ENCODE results near the gene ZNF687. TPM values are rescaled to one million over a fixed set of nuclear protein-coding genes. Genes with fewer than 3 reads are reported as not detected.

Gene ZNF687
- total RNA-seq, 1 donor from 2014 or later = 20.1 TPM

Other genes starting within 250 kb of the ZNF687 start
- 1.1 and 1.5 TPM in 2 replicates for gene BNIPL, start 245.7 kb upstream of the ZNF687 start, total RNA-seq
- 1.0 and 1.8 TPM in 2 replicates for gene C1orf56, start 234.5 kb upstream of the ZNF687 start, total RNA-seq
- gene CDC42SE1, start 222.7 kb upstream of the ZNF687 start, total RNA-seq = 345 and 347 TPM in 2 replicates
- gene MLLT11, start 221.9 kb upstream of the ZNF687 start, total RNA-seq = 3.4 and 4.0 TPM in 2 replicates
- gene GABPB2, start 211.5 kb upstream of the ZNF687 start, total RNA-seq = 27.4 and 28.7 TPM in 2 replicates
- 1.6 and 1.8 TPM in 2 replicates for gene SEMA6C, start 135.7 kb upstream of the ZNF687 start, total RNA-seq
- 27.7 and 28.5 TPM in 2 replicates for gene TNFAIP8L2, start 125.7 kb upstream of the ZNF687 start, total RNA-seq
- gene LYSMD1, start 116.4 kb upstream of the ZNF687 start, total RNA-seq = 2.8 and 2.9 TPM in 2 replicates
- 61.1 and 63.0 TPM in 2 replicates for gene SCNM1, start 116.2 kb upstream of the ZNF687 start, total RNA-seq
- gene TMOD4, start 106.3 kb upstream of the ZNF687 start, total RNA-seq = 1.7 and 2.8 TPM in 2 replicates
- 75.6 and 78.2 TPM in 2 replicates for gene VPS72, start 92.1 kb upstream of the ZNF687 start, total RNA-seq
- gene PIP5K1A, start 83.7 kb upstream of the ZNF687 start, total RNA-seq = 68.5 and 71.7 TPM in 2 replicates
- 188 and 192 TPM in 2 replicates for gene PSMD4, start 27.6 kb upstream of the ZNF687 start, total RNA-seq
- 64.8 and 67.4 TPM in 2 replicates for gene PI4KB, start 45.1 kb downstream of the ZNF687 start, total RNA-seq
- 75.3 and 80.4 TPM in 2 replicates for gene RFX5, start 65.0 kb downstream of the ZNF687 start, total RNA-seq
- gene SELENBP1, start 90.4 kb downstream of the ZNF687 start, total RNA-seq = not detected in 2 replicates
- 335 and 353 TPM in 2 replicates for gene PSMB4, start 117.3 kb downstream of the ZNF687 start, total RNA-seq
- 87.3 and 89.7 TPM in 2 replicates for gene POGZ, start 177.2 kb downstream of the ZNF687 start, total RNA-seq
- 0.09 and 0.16 TPM in 2 replicates for gene CGN, start 229.1 kb downstream of the ZNF687 start, total RNA-seq

Data from T-helper 2 cell treated with Interferon-gamma antibody and Interleukin-4, amounts not matched to agents 100 ng/mL and 5 ng/mL, for 36 hours (primary cell).